Immature natural killer cell (primary cell): ENCODE data around the gene ACTMAP. TPM values are rescaled to one million over a fixed set of nuclear protein-coding genes. Genes with fewer than 3 reads are reported as not detected.
"Not testable (repeated sequence)": the region's sequence is repeated elsewhere in the genome, so short reads cannot be mapped to it uniquely, and the experiment has no call there.

ENCODE experiments used
- DNase-seq, 3 donors: peaks; one replicate each; pipeline ENCODE4 v3.0.0; 2022; ENCODE audit warnings: mixed read lengths in 1 of 3
- H3K27ac Mint-ChIP-seq, 6 donors: one replicate each; pipeline ENCODE4 v1.8.0; 2020; ENCODE audit warnings: mixed read lengths in 6 of 6, mild to moderate bottlenecking in 5 of 6, inconsistent platforms in 4 of 6, moderate library complexity in 3 of 6
- H3K27me3 Mint-ChIP-seq, 3 donors: one replicate each; pipeline ENCODE4 v1.8.0; 2020 to 2021; ENCODE audit warnings: low read depth in 3 of 3, mild to moderate bottlenecking in 3 of 3, mixed read lengths in 3 of 3, moderate library complexity in 3 of 3, inconsistent platforms in 1 of 3
- H3K36me3 Mint-ChIP-seq, 3 donors: one replicate each; pipeline ENCODE4 v1.8.0; 2020; ENCODE audit warnings: mixed read lengths in 3 of 3, inconsistent platforms in 2 of 3, mild to moderate bottlenecking in 2 of 3
- H3K4me1 Mint-ChIP-seq, 2 donors: one replicate each; pipeline ENCODE4 v1.8.0; 2020; ENCODE audit warnings: inconsistent platforms in 2 of 2, mild to moderate bottlenecking in 2 of 2, mixed read lengths in 2 of 2, moderate library complexity in 1 of 2
- H3K4me3 Mint-ChIP-seq, 5 donors: one replicate each; pipeline ENCODE4 v1.8.0; 2020; ENCODE audit warnings: mild to moderate bottlenecking in 5 of 5, mixed read lengths in 5 of 5, inconsistent platforms in 3 of 5, moderate library complexity in 3 of 5
- H3K9me3 Mint-ChIP-seq, 6 donors: one replicate each; pipeline ENCODE4 v1.8.0; 2020; ENCODE audit warnings: mild to moderate bottlenecking in 6 of 6, mixed read lengths in 6 of 6, inconsistent platforms in 4 of 6, moderate library complexity in 3 of 6
- polyA plus RNA-seq, 3 donors: library from polyadenylated mRNA; unstranded; fragments of 300-500 nt; fragmentation: Illumina TruSeq; gene quantifications; one replicate each; pipeline ENCODE4 v1.2.3, GENCODE V29; 2021

ACTMAP gene
- polyA plus RNA-seq, 3 donors from 2014 or later = 3.1 to 6.2 TPM; not detected in 1

DNA sequence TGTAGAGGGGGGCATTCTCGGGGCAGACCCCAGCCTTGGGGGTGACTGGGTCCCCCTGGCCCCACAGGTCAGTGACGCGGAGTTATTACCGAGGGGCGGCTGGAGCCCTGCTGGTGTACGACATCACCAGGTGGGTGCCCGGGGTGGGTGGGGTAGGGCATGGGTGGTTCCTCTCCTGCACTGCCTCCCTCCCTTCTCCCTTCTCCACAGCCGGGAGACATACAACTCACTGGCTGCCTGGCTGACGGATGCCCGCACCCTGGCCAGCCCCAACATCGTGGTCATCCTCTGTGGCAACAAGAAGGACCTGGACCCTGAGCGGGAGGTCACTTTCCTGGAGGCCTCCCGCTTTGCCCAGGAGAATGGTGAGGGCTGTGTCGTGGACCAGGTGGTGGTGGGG lies 33.4 kb upstream of the ACTMAP start:
- H3K27ac Mint-ChIP-seq = no peak overlapping the region
- peaks cover 20 to 23% of the 10 kb centered on the region in 2 donors for H3K4me1 Mint-ChIP-seq
- DNase-seq = no peak
- no peak overlapping the region for H3K4me3 Mint-ChIP-seq
- peaks cover 0 to 4% (median 4%) of the 10 kb centered on the region in 3 donors for H3K27me3 Mint-ChIP-seq
- H3K9me3 Mint-ChIP-seq = no peaks in the 10 kb centered on the region
- H3K36me3 Mint-ChIP-seq = peaks cover 3 to 19% (median 13%) of the 10 kb centered on the region in 3 donors

- Mint-ChIP-seq H3K4me1 (peaks cover 34 to 44% of the 10 kb centered on the region in 2 donors), H3K4me3 (no peak overlapping the region), H3K36me3 (peaks cover 3 to 19% (median 13%) of the 10 kb centered on the region in 3 donors), H3K9me3 (no peaks in the 10 kb centered on the region), H3K27ac (peak overlapping the region in 3 of 6 donors; percentile 2 to 50 (median 24)), H3K27me3 (peaks cover 15 to 17% (median 17%) of the 10 kb centered on the region in 3 donors)
- no peak for DNase-seq
Measured at GRCh38 chr19:40781140-40781539, 30.9 kb upstream of the ACTMAP start.

- Mint-ChIP-seq H3K9me3 (no peaks in the 10 kb centered on the region), H3K4me1 (peaks cover 36 to 46% of the 10 kb centered on the region in 2 donors), H3K27ac (peak overlapping the region; percentile 14 to 76 (median 61)), H3K27me3 (peaks cover 15 to 17% (median 17%) of the 10 kb centered on the region in 3 donors), H3K4me3 (peak overlapping the region in 3 of 5 donors; percentile 8 to 60 (median 18)), H3K36me3 (peaks cover 3 to 19% (median 13%) of the 10 kb centered on the region in 3 donors)
- DNase-seq = no peak
Measured at GRCh38 chr19:40780582-40780981, 30.3 kb upstream of the ACTMAP start.

DNA sequence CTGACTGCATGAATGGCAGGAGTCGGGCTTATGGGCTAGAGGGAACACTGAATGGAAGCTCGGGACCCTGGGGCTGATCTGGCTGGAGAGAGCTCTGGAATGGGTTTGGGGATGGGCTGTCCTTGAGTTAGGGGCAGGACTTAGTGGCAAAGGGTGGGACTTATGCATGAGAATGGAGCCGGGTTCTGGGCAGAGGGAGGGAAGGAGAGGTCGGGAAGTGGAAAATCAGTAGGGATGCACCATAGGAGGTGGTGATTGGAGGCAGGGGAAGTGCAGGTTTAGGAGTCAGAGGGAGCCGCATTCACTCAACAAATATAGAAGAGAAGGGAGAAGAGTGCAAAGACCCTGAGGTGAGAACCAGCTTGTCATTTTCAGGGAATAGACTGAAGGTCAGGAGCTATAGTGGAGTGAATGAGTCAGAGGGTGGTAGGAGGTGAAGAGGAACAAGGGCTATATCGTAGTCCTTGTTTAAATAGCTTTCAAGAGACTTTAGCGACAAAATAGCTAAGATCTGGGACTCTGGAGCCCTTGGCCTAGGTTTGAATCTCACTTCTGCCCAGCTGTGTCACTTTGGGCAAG lies 28.5 kb upstream of the ACTMAP start:
- peaks cover 3 to 17% (median 13%) of the 10 kb centered on the region in 3 donors for H3K36me3 Mint-ChIP-seq
- no peaks in the 10 kb centered on the region for H3K9me3 Mint-ChIP-seq
- peak overlapping the region; percentile 90 to 98 (median 92) for H3K4me3 Mint-ChIP-seq
- no peak for DNase-seq
- H3K27ac Mint-ChIP-seq = peak overlapping the region; percentile 96 to 100 (median 97)
- peaks cover 36 to 46% of the 10 kb centered on the region in 2 donors for H3K4me1 Mint-ChIP-seq
- H3K27me3 Mint-ChIP-seq = peaks cover 15 to 18% (median 17%) of the 10 kb centered on the region in 3 donors

DNA sequence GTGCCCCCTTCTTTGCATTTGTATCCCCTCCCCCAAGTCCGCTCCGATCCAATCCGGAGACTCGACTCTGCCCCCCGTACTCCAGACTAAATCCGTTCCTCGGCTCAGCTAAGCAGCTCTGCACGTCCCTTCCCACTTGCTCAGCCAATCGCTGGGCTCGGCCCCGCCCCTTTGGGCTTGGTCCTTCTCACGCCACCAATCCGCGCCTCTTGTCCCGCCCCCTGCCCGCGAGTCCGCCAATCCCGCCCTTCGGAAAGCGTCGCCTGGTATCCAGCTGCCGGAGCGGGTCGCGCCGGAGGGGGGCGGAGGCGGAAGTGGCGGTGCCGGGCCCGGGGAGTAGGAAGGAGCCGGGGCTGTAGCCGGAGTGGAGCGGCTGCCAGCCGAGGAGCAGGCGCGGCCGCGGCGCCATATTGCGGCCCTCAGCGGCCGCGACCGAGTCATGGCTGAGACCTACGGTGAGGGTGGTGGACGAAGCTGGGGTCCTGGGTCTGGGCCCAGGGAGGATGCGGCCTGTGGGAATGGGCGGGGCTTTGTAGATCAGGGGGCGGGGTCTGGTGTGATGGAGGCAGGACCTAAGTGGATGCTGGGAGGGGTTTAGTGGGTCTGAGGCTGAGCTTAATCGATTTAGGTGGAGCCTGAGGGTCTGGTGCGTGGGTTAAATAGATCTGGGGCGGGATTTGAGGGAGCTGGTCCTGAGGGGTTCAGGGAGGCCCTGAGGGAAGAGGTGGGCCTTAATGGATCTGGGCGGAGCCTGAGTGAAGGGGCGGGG lies 27.8 kb upstream of the ACTMAP start, which contains the start of gene RAB4B:
Gene RAB4B (plus strand): TSS at position 311 of the 769 bp plus-strand sequence. CDS start 129 bp downstream, at position 440.
- Mint-ChIP-seq H3K4me1 (peaks cover 36 to 46% of the 10 kb centered on the region in 2 donors), H3K36me3 (peaks cover 0 to 13% (median 9%) of the 10 kb centered on the region in 3 donors), H3K9me3 (no peaks in the 10 kb centered on the region), H3K4me3 (peak within 1 kb of the TSS; percentile 90 to 98 (median 92)), H3K27me3 (peaks cover 15 to 19% (median 17%) of the 10 kb centered on the region in 3 donors), H3K27ac (peak within 1 kb of the TSS; percentile 96 to 100 (median 97))
- peak; percentile 100 for DNase-seq

GRCh38 chr19:40777645-40777936 lies 27.3 kb upstream of the ACTMAP start:
- Mint-ChIP-seq H3K27me3 (peaks cover 15 to 19% (median 17%) of the 10 kb centered on the region in 3 donors), H3K4me3 (peak overlapping the region; percentile 90 to 98 (median 92)), H3K36me3 (peaks cover 0 to 13% (median 9%) of the 10 kb centered on the region in 3 donors), H3K27ac (peak overlapping the region; percentile 96 to 100 (median 97)), H3K9me3 (no peaks in the 10 kb centered on the region), H3K4me1 (peaks cover 36 to 46% of the 10 kb centered on the region in 2 donors)
- DNase-seq = no peak

- DNase-seq = peak; percentile 89 to 91 (median 91)
- H3K4me1 Mint-ChIP-seq = peaks cover 34 to 46% of the 10 kb centered on the region in 2 donors
- peaks cover 0 to 9% (median 7%) of the 10 kb centered on the region in 3 donors for H3K36me3 Mint-ChIP-seq
- H3K9me3 Mint-ChIP-seq = no peaks in the 10 kb centered on the region
- H3K27me3 Mint-ChIP-seq = peaks cover 15 to 19% (median 15%) of the 10 kb centered on the region in 3 donors
- H3K4me3 Mint-ChIP-seq = peak overlapping the region; percentile 90 to 98 (median 92)
- H3K27ac Mint-ChIP-seq = peak overlapping the region; percentile 96 to 100 (median 97)
Measured at GRCh38 chr19:40776932-40777644, 26.8 kb upstream of the ACTMAP start.

DNA sequence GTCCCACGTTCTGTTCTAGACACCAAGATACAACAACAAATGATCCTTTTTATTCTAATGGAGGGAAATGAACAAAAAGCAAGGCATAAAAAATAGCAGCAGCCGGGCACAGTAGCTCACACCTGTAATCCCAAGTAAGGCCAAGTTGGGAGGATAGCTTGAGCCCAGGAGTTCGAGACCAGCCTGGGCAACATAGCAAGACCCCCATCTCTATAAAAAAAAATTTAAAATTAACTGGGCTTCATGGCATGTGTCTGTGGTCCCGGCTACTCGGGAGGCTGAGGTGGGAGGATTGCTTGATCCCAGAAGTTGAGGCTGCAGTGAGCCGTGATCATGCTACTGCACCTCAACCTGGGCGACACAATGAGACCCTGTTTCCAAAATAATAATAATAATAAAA lies 26.1 kb upstream of the ACTMAP start:
- H3K9me3 Mint-ChIP-seq = no peaks in the 10 kb centered on the region
- peaks cover 0 to 5% (median 4%) of the 10 kb centered on the region in 3 donors for H3K36me3 Mint-ChIP-seq
- H3K27me3 Mint-ChIP-seq = peaks cover 13 to 21% (median 15%) of the 10 kb centered on the region in 3 donors
- H3K27ac Mint-ChIP-seq = peak overlapping the region in 5 of 6 donors; percentile 81 to 99 (median 97)
- no peak for DNase-seq
- peaks cover 33 to 46% of the 10 kb centered on the region in 2 donors for H3K4me1 Mint-ChIP-seq
- peak overlapping the region in 3 of 5 donors; percentile 90 to 98 (median 90) for H3K4me3 Mint-ChIP-seq

DNA sequence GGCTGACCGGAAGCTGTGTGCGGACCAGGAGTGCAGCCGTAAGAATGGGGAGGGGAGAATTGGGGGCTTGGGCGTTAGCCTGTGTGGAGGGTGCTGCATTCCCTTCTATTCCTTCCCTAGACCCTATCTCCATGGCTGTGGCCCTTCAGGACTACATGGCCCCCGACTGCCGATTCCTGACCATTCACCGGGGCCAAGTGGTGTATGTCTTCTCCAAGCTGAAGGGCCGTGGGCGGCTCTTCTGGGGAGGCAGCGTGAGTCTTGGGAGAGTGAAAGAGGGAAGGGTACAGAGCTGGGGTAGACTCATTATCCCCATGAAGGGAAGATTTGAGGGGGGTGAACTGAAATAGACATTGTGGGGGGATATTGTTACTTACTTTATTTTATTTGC lies 25.4 kb upstream of the ACTMAP start:
- Mint-ChIP-seq H3K27ac (peak overlapping the region in 2 of 6 donors; percentile 57 to 83), H3K4me1 (peaks cover 37 to 50% of the 10 kb centered on the region in 2 donors), H3K36me3 (peaks cover 0 to 9% (median 7%) of the 10 kb centered on the region in 3 donors), H3K27me3 (peaks cover 13 to 26% (median 15%) of the 10 kb centered on the region in 3 donors), H3K4me3 (peak overlapping the region in 1 of 5 donors; percentile 26), H3K9me3 (no peaks in the 10 kb centered on the region)
- DNase-seq = no peak

DNA sequence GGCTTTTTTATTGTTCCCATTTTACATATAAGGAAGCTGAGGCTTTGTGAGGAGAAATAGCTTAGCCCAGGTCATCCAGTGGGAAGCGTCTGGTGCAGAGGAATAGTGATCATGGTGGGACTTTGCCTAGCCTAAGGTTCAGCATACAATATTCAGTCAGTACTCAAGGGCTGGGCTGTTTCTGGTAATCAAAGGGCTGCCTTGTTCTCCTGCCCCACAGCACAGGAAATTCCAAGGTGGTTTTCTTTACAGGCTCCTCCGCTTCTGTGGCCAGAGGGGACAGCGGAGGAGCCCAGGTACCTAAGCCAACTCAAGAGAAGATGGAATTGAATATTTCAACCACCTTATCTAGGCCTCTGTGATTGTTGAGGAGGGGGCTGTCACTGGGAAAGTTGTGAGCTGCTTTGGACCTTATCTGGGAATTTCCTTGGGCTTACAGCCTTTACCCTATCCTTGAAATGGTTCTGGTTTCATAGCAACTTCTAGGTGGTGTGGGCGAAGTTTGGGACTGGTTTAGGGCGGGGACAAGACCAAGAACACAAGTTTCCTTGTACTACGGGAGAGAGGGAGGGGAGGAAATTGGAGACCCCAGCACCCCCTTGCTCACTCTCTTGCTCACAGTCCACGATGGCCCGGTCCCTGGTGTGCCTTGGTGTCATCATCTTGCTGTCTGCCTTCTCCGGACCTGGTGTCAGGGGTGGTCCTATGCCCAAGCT lies 24.8 kb upstream of the ACTMAP start, which contains the start of gene MIA:
Gene MIA (plus strand): TSS at position 606 of the 716 bp plus-strand sequence. CDS start 22 bp downstream, at position 628.
- Mint-ChIP-seq H3K27ac (peak within 1 kb of the TSS; percentile 39 to 97 (median 66)), H3K9me3 (no peaks in the 10 kb centered on the region), H3K36me3 (peaks cover 0 to 7% (median 4%) of the 10 kb centered on the region in 3 donors), H3K4me3 (peak within 1 kb of the TSS in 3 of 5 donors; percentile 26 to 70 (median 40)), H3K27me3 (peaks cover 13 to 26% (median 15%) of the 10 kb centered on the region in 3 donors), H3K4me1 (peaks cover 32 to 44% of the 10 kb centered on the region in 2 donors)
- no peak for DNase-seq

DNA sequence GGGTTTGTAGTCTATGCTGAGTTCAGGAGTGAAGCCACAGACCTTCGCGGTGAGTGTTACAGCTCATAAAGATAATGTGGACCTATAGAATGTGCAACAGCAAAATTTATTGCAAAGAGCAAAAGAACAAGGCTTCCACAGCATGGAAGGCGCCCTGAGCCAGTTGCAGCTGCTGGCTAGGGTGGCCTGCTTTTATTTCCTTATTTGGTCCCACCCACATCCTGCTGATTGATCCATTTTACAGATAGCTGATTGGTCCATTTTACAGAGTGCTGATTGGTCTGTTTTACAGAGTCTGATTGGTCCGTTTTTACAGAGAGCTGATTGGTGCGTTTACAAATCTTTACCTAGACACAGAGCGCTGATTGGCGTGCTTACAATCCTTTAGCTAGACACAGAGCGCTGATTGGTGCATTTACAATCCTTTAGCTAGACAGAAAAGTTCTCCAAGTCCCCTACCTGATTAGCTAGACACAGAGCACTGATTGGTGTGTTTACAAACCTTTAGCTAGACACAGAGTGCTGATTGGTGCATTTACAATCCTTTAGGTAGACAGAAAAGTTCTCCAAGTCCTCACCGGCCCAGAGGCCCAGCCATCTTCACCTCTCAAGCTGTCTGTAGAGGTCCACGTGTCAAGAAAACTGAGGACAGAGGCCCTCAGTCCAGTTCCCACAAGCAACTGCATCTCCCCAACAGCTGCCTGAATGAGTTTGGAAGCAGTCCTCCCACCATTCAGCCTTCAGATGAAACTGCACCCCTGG lies 21.0 kb upstream of the ACTMAP start:
- peaks cover 12 to 13% of the 10 kb centered on the region in 2 donors for H3K4me1 Mint-ChIP-seq
- not testable (repeated sequence) for H3K36me3 Mint-ChIP-seq, H3K4me3 Mint-ChIP-seq, H3K27me3 Mint-ChIP-seq, H3K9me3 Mint-ChIP-seq
- peak in 2 of 3 donors; percentile 19 to 38 for DNase-seq
- H3K27ac Mint-ChIP-seq = peak overlapping the region in 4 of 6 donors; percentile 36 to 62 (median 48)

GRCh38 chr19:40768869-40769268 lies 18.6 kb upstream of the ACTMAP start:
- DNase-seq = no peak
- Mint-ChIP-seq H3K27me3 (peaks cover 0 to 8% (median 2%) of the 10 kb centered on the region in 3 donors), H3K4me3 (no peak overlapping the region), H3K27ac (peak overlapping the region in 3 of 6 donors; percentile 28 to 65 (median 37)), H3K36me3 (peaks cover 11 to 24% (median 21%) of the 10 kb centered on the region in 3 donors), H3K4me1 (peaks cover 13 to 26% of the 10 kb centered on the region in 2 donors), H3K9me3 (no peaks in the 10 kb centered on the region)
